Right cardiac atrium (tissue), 5 donors: Measurements from ENCODE around the gene GJC2. TPM values are rescaled to one million over a fixed set of nuclear protein-coding genes. Genes with fewer than 3 reads are reported as not detected.

Source experiments
- ATAC-seq, 2 donors: fragments of 200-7000 bp; cut with Tn5 transposase; one replicate each; pipeline versions ENCODE4 v1.8.0 to v1.9.1; 2020; ENCODE audit warnings: moderate library complexity in 2 of 2, mild to moderate bottlenecking in 1 of 2
- DNase-seq, 3 donors: peaks; one replicate each; pipeline ENCODE4 v3.0.0-alpha.2; 2020
- H3K27ac ChIP-seq: one replicate; pipeline ENCODE4 v1.5.1; 2013; ENCODE audit warnings: mild to moderate bottlenecking, low read length, control low read depth, moderate library complexity
- H3K27me3 ChIP-seq: one replicate; pipeline ENCODE4 v1.6.1; 2013; ENCODE audit not compliant: control insufficient read depth, insufficient read depth
- H3K4me1 ChIP-seq: one replicate; pipeline ENCODE4 v1.6.1; 2013; ENCODE audit warnings: low read length; ENCODE audit not compliant: control insufficient read depth, insufficient read depth
- H3K4me3 ChIP-seq: one replicate; pipeline ENCODE4 v1.5.1; 2013; ENCODE audit warnings: low read length, control low read depth
- H3K9me3 ChIP-seq: one replicate; pipeline ENCODE4 v1.6.1; 2013; ENCODE audit warnings: low read length; ENCODE audit not compliant: control insufficient read depth
- WGBS: extraction: QIAGEN DNeasy Blood & Tissue Kit; methylation state at CpG from one replicate; pipeline ENCODE4 v1.1.7; 2013; 5-methylcytosine and 5-hydroxymethylcytosine counted together
- intact Hi-C, 4 donors: fragments of 100-400 bp; cut with DNase I; formaldehyde crosslinking; loops; one replicate each; pipeline versions ENCODE4 v1.11.0 to v1.14.0; 2022 to 2023
- long read RNA-seq, 4 donors: library from polyadenylated mRNA; unstranded; transcript quantifications; one replicate each; pipeline ENCODE4 v2.0.0, GENCODE V29; 2020 to 2021
- polyA plus RNA-seq: library from polyadenylated mRNA; stranded (reverse); fragments of 200-250 nt; gene quantifications from one replicate; pipeline ENCODE4 v1.2.3, GENCODE V29; 2013
- total RNA-seq, 4 donors: library from RNA; stranded (reverse); fragmentation: NEBNext Ultra II Directional; extraction: Animal tissue kit (Norgen Biotek cat#: 25700); gene quantifications; one replicate each; pipeline ENCODE4 v1.2.1, GENCODE V29; 2021
- donor health status: healthy with polysubstance abuse.
- donor health status: DM: no; HTN: yes; CAD: no.
- donor health status: DM: no; HTN: no; CAD: no.
- donor health status: DM: no; HTN: yes; CAD: no; lungs with severe emphysema.
- donor health status: DM: yes; HTN: yes; CAD: no.

The GJC2 gene
- total RNA-seq, result 1 to 10 TPM; 1.2 to 2.2 (median 1.7) TPM
- 1.3 TPM for polyA plus RNA-seq
- long read RNA-seq, donor 1, result 0 reads
- long read RNA-seq, donor 2, result 0 reads
- long read RNA-seq, donor 3, partial matches to known transcripts, result 0 of 1 reads
- long read RNA-seq, donor 3, other reads (novel, unspliced or antisense), result 1 of 1 reads
- long read RNA-seq, donor 4, result 0 reads

GRCh38 chr1:228149406-228150119 lies at the start of gene GJC2:
GJC2 (plus strand) TSS chr1:228149930; CDS start chr1:228157759, 7,829 bp downstream.
- Histone ChIP-seq H3K4me3 (no peak within 1 kb of the TSS), H3K4me1 (peaks cover 15% of the 10 kb centered on the region), H3K27me3 (no peaks in the 10 kb centered on the region), H3K9me3 (no peaks in the 10 kb centered on the region), H3K27ac (peak within 1 kb of the TSS; percentile 62)
- ATAC-seq, result peak; percentile 55 to 71
- intact Hi-C loops, result no loop called here
- WGBS, result 29% methylated on average over 17 of the region's 17 CpGs
- DNase-seq, result peak; percentile 70 to 88 (median 87)

GRCh38 chr1:228100822-228101613 lies 48.7 kb upstream of the GJC2 start:
- no peak overlapping the region for H3K4me3 ChIP-seq
- no peaks in the 10 kb centered on the region for H3K9me3 ChIP-seq
- intact Hi-C loops, result no loop called here
- WGBS, result 72% methylated on average over 12 of the region's 12 CpGs
- peak in 1 of 3 donors; percentile 19 for DNase-seq
- peaks cover 3% of the 10 kb centered on the region for H3K4me1 ChIP-seq
- no peak for ATAC-seq
- no peaks in the 10 kb centered on the region for H3K27me3 ChIP-seq
- H3K27ac ChIP-seq, result no peak overlapping the region

- no peak overlapping the region for H3K4me3 ChIP-seq
- intact Hi-C loops, result no loop called here
- ATAC-seq (no peak), DNase-seq (no peak)
- no peaks in the 10 kb centered on the region for H3K9me3 ChIP-seq
- 53% methylated on average over 15 of the region's 15 CpGs for WGBS
- H3K4me1 ChIP-seq, result peaks cover 2% of the 10 kb centered on the region
- H3K27me3 ChIP-seq, result no peaks in the 10 kb centered on the region
- no peak overlapping the region for H3K27ac ChIP-seq
Measured at GRCh38 chr1:228101614-228101993, 48.1 kb upstream of the GJC2 start.

- DNase-seq (peak in 2 of 3 donors; percentile 52 to 76), ATAC-seq (peak; percentile 1 to 4)
- 8% methylated on average over 73 of the region's 73 CpGs for WGBS
- Histone ChIP-seq H3K4me1 (peaks cover 2% of the 10 kb centered on the region), H3K9me3 (no peaks in the 10 kb centered on the region), H3K4me3 (peak overlapping the region; percentile 78), H3K27ac (no peak overlapping the region), H3K27me3 (no peaks in the 10 kb centered on the region)
- intact Hi-C loops, result no loop called here
Measured at GRCh38 chr1:228101994-228102790, 47.5 kb upstream of the GJC2 start.

- DNase-seq (peak; percentile 96 to 98 (median 98)), ATAC-seq (peak; percentile 88 to 91)
- Histone ChIP-seq H3K27ac (peak within 1 kb of the TSS; percentile 62), H3K27me3 (no peaks in the 10 kb centered on the region), H3K4me3 (peak within 1 kb of the TSS; percentile 78), H3K9me3 (no peaks in the 10 kb centered on the region), H3K4me1 (peaks cover 2% of the 10 kb centered on the region)
- intact Hi-C loops, result no loop called here
- WGBS, result under 1% methylated on average over 104 of the region's 104 CpGs
Measured at GRCh38 chr1:228102791-228103620, 46.7 kb upstream of the GJC2 start, which contains the start of gene C1orf35. C1orf35 (minus strand) TSS chr1:228103325; CDS start chr1:228103227, 98 bp downstream.

GRCh38 chr1:228104526-228105269 lies 45.0 kb upstream of the GJC2 start:
- Histone ChIP-seq H3K9me3 (no peaks in the 10 kb centered on the region), H3K27me3 (no peaks in the 10 kb centered on the region), H3K4me3 (no peak overlapping the region), H3K27ac (no peak overlapping the region), H3K4me1 (peaks cover 5% of the 10 kb centered on the region)
- WGBS, result 58% methylated on average over 7 of the region's 7 CpGs
- DNase-seq, result peak in 1 of 3 donors; percentile 64
- ATAC-seq, result no peak
- intact Hi-C loops, result no loop called here

GRCh38 chr1:228105270-228105995 lies 44.3 kb upstream of the GJC2 start:
- no peak overlapping the region for H3K4me3 ChIP-seq
- 71% methylated on average over 9 of the region's 9 CpGs for WGBS
- ATAC-seq (no peak), DNase-seq (peak in 1 of 3 donors; percentile 43)
- no peak overlapping the region for H3K27ac ChIP-seq
- H3K4me1 ChIP-seq, result peaks cover 5% of the 10 kb centered on the region
- H3K9me3 ChIP-seq, result no peaks in the 10 kb centered on the region
- intact Hi-C loops, result no loop called here
- no peaks in the 10 kb centered on the region for H3K27me3 ChIP-seq

- no peak for DNase-seq
- 78% methylated on average over 8 of the region's 8 CpGs for WGBS
- ATAC-seq, result no peak
- no peak overlapping the region for H3K4me3 ChIP-seq
- no peaks in the 10 kb centered on the region for H3K27me3 ChIP-seq
- peaks cover 5% of the 10 kb centered on the region for H3K4me1 ChIP-seq
- intact Hi-C loops, result no loop called here
- H3K9me3 ChIP-seq, result no peaks in the 10 kb centered on the region
- no peak overlapping the region for H3K27ac ChIP-seq
Measured at GRCh38 chr1:228105996-228106799, 43.5 kb upstream of the GJC2 start.

- ATAC-seq, result no peak
- no peaks in the 10 kb centered on the region for H3K27me3 ChIP-seq
- H3K4me1 ChIP-seq, result peaks cover 5% of the 10 kb centered on the region
- no peaks in the 10 kb centered on the region for H3K9me3 ChIP-seq
- no peak overlapping the region for H3K4me3 ChIP-seq
- intact Hi-C loops, result no loop called here
- 88% methylated on average over 9 of the region's 9 CpGs for WGBS
- H3K27ac ChIP-seq, result no peak overlapping the region
- DNase-seq, result no peak
Measured at GRCh38 chr1:228106800-228107054, 43.0 kb upstream of the GJC2 start.
